ENCODE data around the gene ALDOB. TPM values are rescaled to one million over a fixed set of nuclear protein-coding genes. Genes with fewer than 3 reads are reported as not detected.

ALDOB gene
- total RNA-seq, 1 experiment from 2014 or later: 1.2 TPM

GRCh38 chr9:101428909-101429308, 6.7 kb downstream of the ALDOB start (continued):
- no peak for TF ChIP-seq CTCF (IDR thresholded peaks at IDR 0.05 in 2 of 3, conservative IDR thresholded peaks at IDR 0.05 in 1 of 3; ENCODE audit: borderline replicate concordance in 1 of 3, insufficient read depth in 1 of 3, low read depth in 2 of 3, low read length in 2 of 3)

GRCh38 chr9:101427957-101428655, 7.5 kb downstream of the ALDOB start:
- ChIA-PET POLR2A (no interaction called here), RAD21 (ENCODE audit: low non-redundant PET in 1 of 2, low total read pairs in 2 of 2, uncharacterized antibody in 2 of 2, unreplicated experiment in 2 of 2) (no interaction called here)
- no peak for DNase-seq (ENCODE audit: low read depth, low spot score)

More at GRCh38 chr9:101427957-101428655, 7.5 kb downstream of the ALDOB start:
- Histone ChIP-seq H3K9ac (ENCODE audit: low read length) (no peak overlapping the region), H3K9me2 (ENCODE audit: insufficient read depth) (no peaks in the 10 kb centered on the region), H3K27ac (ENCODE audit: low read depth, low read length) (no peak overlapping the region), H3K79me2 (ENCODE audit: insufficient read depth, low read length) (no peaks in the 10 kb centered on the region), H3K9me3 (ENCODE audit: control insufficient read depth in 1 of 2, insufficient read depth in 1 of 2, low read depth in 1 of 2, low read length in 2 of 2) (no peaks in the 10 kb centered on the region), H3K4me2 (ENCODE audit: low read length) (no peak overlapping the region), H2AFZ (ENCODE audit: low read depth, low read length, poor library complexity, severe bottlenecking) (no peak overlapping the region), H3K27me3 (ENCODE audit: insufficient read depth, low read length) (peaks cover 14% of the 10 kb centered on the region), H4K20me1 (ENCODE audit: insufficient read depth) (no peaks in the 10 kb centered on the region), H3K4me1 (ENCODE audit: control insufficient read depth in 1 of 2, insufficient read depth in 2 of 2, low read length in 2 of 2) (no peaks in the 10 kb centered on the region), H3K36me3 (ENCODE audit: control insufficient read depth in 1 of 2, insufficient read depth in 2 of 2, low read length in 2 of 2) (no peaks in the 10 kb centered on the region), H3K4me3 (replicated peaks in 1 of 2; ENCODE audit: low read depth in 1 of 2, low read length in 2 of 2) (no peak overlapping the region)
- intact Hi-C loops (cut with micrococcal nuclease): no loop called here
- CTCF ChIA-PET: no interaction called here
- TF ChIP-seq FOSL1 (IDR thresholded peaks at IDR 0.05; ENCODE audit: low read depth) (no peak), JUND (IDR thresholded peaks at IDR 0.05) (no peak), TCF7L2 (IDR thresholded peaks at IDR 0.05; ENCODE audit: borderline replicate concordance, extremely low read depth, insufficient read depth, insufficient read length) (no peak), SP1 (IDR thresholded peaks at IDR 0.05; ENCODE audit: low read depth) (no peak), REST (IDR thresholded peaks at IDR 0.05; ENCODE audit: low read depth) (no peak)
- no peak for ATAC-seq
- BruUV-seq (replicated peaks): no TSS peak
